ENCODE measurements around the gene PSPC1. TPM values are rescaled to one million over a fixed set of nuclear protein-coding genes. Genes with fewer than 3 reads are reported as not detected.

The PSPC1 gene
- total RNA-seq, 4 donors from 2014 or later: 35.7 to 73.4 (median 45.6) TPM

GRCh38 chr13:19772306-19772705, 10.4 kb downstream of the PSPC1 start:
- Histone ChIP-seq H3K27ac (no peak overlapping the region), H3K27me3 (no peaks in the 10 kb centered on the region), H3K9me3 (no peaks in the 10 kb centered on the region), H3K36me3 (peaks cover 9 to 63% (median 20%) of the 10 kb centered on the region in 3 donors), H3K4me3 (no peak overlapping the region), H3K4me1 (peaks cover 0 to 65% (median 0%) of the 10 kb centered on the region in 3 donors)
- intact Hi-C loops (cut with DNase I): no loop called here
- no peak for TF ChIP-seq CTCF (IDR thresholded peaks at IDR 0.05)
- no peak for TF ChIP-seq POLR2A (IDR thresholded peaks at IDR 0.05)
- WGBS, 2 donors: 79 to 94% methylated on average over 6 of the region's 6 CpGs
- no peak for DNase-seq

- H3K27ac ChIP-seq: no peak overlapping the region
- DNase-seq: no peak
- no peaks in the 10 kb centered on the region for H3K27me3 ChIP-seq
- TF ChIP-seq POLR2A (IDR thresholded peaks at IDR 0.05): no peak
- no peak for TF ChIP-seq CTCF (IDR thresholded peaks at IDR 0.05)
- H3K4me3 ChIP-seq: no peak overlapping the region
- peaks cover 0 to 64% (median 0%) of the 10 kb centered on the region in 3 donors for H3K4me1 ChIP-seq
- H3K36me3 ChIP-seq: peaks cover 9 to 80% (median 20%) of the 10 kb centered on the region in 3 donors
- no peaks in the 10 kb centered on the region for H3K9me3 ChIP-seq
- WGBS, 2 donors: 82 to 93% methylated on average over 2 of the region's 2 CpGs
- intact Hi-C loops (cut with DNase I): no loop called here
These were observed 12.9 kb downstream of the PSPC1 start for GRCh38 chr13:19769854-19770253.

GRCh38 chr13:19767966-19768365, 14.8 kb downstream of the PSPC1 start:
- no peaks in the 10 kb centered on the region for H3K27me3 ChIP-seq
- no peaks in the 10 kb centered on the region for H3K9me3 ChIP-seq
- intact Hi-C loops (cut with DNase I): no loop called here
- H3K4me3 ChIP-seq: no peak overlapping the region
- no peak for DNase-seq
- peaks cover 9 to 87% (median 20%) of the 10 kb centered on the region in 3 donors for H3K36me3 ChIP-seq
- H3K4me1 ChIP-seq: peaks cover 0 to 45% (median 0%) of the 10 kb centered on the region in 3 donors
- TF ChIP-seq POLR2A (IDR thresholded peaks at IDR 0.05): no peak
- TF ChIP-seq CTCF (IDR thresholded peaks at IDR 0.05): no peak
- WGBS, 2 donors: 83 to 89% methylated on average over 2 of the region's 2 CpGs
- H3K27ac ChIP-seq: no peak overlapping the region

GRCh38 chr13:19766591-19766990, 16.2 kb downstream of the PSPC1 start:
- intact Hi-C loops (cut with DNase I): no loop called here
- WGBS, 2 donors: 41 to 42% methylated on average over 5 of the region's 5 CpGs
- Histone ChIP-seq H3K27me3 (no peaks in the 10 kb centered on the region), H3K36me3 (peaks cover 5 to 85% (median 15%) of the 10 kb centered on the region in 3 donors), H3K27ac (no peak overlapping the region), H3K4me1 (peaks cover 0 to 53% (median 0%) of the 10 kb centered on the region in 3 donors), H3K4me3 (no peak overlapping the region), H3K9me3 (no peaks in the 10 kb centered on the region)
- no peak for DNase-seq
- TF ChIP-seq POLR2A (IDR thresholded peaks at IDR 0.05) (no peak), CTCF (IDR thresholded peaks at IDR 0.05) (no peak)

- TF ChIP-seq CTCF (IDR thresholded peaks at IDR 0.05) (no peak), POLR2A (IDR thresholded peaks at IDR 0.05) (no peak)
- DNase-seq: no peak
- no peaks in the 10 kb centered on the region for H3K9me3 ChIP-seq
- no peak overlapping the region for H3K4me3 ChIP-seq
- 81 to 89% methylated on average over 2 of the region's 2 CpGs for WGBS, 2 donors
- H3K36me3 ChIP-seq: peaks cover 0 to 74% (median 0%) of the 10 kb centered on the region in 3 donors
- no peaks in the 10 kb centered on the region for H3K27me3 ChIP-seq
- no peak overlapping the region for H3K27ac ChIP-seq
- intact Hi-C loops (cut with DNase I): no loop called here
- H3K4me1 ChIP-seq: peaks cover 0 to 45% (median 0%) of the 10 kb centered on the region in 3 donors
These were observed 18.5 kb downstream of the PSPC1 start for GRCh38 chr13:19764237-19764636.
